ENCODE results near the gene MUC12.
"Not testable (repeated sequence)": the region's sequence is repeated elsewhere in the genome, so short reads cannot be mapped to it uniquely, and the experiment has no call there.

Gene MUC12, protein sequence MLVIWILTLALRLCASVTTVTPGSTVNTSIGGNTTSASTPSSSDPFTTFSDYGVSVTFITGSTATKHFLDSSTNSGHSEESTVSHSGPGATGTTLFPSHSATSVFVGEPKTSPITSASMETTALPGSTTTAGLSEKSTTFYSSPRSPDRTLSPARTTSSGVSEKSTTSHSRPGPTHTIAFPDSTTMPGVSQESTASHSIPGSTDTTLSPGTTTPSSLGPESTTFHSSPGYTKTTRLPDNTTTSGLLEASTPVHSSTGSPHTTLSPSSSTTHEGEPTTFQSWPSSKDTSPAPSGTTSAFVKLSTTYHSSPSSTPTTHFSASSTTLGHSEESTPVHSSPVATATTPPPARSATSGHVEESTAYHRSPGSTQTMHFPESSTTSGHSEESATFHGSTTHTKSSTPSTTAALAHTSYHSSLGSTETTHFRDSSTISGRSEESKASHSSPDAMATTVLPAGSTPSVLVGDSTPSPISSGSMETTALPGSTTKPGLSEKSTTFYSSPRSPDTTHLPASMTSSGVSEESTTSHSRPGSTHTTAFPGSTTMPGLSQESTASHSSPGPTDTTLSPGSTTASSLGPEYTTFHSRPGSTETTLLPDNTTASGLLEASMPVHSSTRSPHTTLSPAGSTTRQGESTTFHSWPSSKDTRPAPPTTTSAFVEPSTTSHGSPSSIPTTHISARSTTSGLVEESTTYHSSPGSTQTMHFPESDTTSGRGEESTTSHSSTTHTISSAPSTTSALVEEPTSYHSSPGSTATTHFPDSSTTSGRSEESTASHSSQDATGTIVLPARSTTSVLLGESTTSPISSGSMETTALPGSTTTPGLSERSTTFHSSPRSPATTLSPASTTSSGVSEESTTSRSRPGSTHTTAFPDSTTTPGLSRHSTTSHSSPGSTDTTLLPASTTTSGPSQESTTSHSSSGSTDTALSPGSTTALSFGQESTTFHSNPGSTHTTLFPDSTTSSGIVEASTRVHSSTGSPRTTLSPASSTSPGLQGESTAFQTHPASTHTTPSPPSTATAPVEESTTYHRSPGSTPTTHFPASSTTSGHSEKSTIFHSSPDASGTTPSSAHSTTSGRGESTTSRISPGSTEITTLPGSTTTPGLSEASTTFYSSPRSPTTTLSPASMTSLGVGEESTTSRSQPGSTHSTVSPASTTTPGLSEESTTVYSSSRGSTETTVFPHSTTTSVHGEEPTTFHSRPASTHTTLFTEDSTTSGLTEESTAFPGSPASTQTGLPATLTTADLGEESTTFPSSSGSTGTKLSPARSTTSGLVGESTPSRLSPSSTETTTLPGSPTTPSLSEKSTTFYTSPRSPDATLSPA (N-terminal part only)

DNA sequence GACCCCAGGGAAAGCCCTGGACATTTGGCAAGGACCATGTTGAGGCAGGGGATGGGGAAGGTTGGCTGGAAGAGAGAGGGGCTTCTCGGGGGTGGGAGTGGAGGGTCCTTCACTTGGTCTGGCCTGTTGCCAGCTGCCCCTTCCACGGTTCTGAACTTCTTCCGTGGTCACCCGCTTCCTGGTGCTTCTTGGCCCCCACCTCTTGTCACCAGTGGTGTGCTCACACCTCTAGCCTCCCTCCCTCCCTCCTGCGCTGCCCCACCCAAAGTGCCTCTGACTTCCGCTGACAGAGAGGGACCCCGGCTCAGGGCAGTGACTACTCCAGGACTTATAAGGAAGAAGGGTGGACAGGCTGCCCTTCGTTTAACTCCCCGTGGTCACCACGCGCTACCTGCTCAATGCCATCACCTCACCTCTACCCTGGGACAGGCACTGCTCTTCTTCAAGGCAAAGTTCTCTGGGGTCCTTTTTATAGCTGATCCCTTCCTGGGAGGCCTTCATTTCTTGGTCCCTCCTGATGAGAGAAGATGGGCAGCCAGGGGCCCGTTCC is at the start of gene MUC12:
MUC12 (plus strand) TSS at position 500 of the 550 bp plus-strand sequence. CDS start 58 bp downstream, outside the sequence.
- DNase-seq (ENCODE audit: low read depth) = no peak

DNA sequence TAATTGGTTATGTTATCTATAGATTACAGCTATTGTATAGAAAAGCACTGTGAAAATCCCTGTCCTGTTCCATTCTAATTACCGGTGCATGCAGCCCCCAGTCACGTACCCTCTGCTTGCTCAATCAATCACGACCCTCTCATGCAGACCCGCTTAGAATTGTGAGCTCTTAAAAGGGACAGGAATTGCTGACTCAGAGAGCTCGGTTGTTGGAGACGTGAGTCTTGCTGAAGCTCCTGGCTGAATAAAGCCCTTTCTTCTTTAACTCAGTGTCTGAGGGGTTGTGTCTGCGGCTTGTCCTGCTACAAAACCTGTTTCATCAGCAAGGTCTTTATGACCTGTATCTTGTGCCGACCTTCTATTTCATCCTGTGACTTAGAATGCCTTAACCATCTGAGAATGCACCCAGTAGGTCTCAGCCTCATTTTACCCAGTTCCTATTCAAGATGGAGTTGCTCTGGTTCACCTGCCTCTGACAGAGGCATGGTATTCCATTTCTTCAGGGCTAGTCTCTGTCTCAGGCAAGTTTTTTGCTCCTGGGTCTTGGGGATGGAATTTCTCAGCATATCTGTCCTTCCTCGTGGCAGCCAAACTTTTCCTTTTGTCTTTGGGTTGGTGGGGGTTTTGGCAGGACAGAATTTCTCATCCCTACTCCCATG is 49.5 kb upstream of the MUC12 start:
- DNase-seq (ENCODE audit: low read depth) = not testable (repeated sequence)

DNA sequence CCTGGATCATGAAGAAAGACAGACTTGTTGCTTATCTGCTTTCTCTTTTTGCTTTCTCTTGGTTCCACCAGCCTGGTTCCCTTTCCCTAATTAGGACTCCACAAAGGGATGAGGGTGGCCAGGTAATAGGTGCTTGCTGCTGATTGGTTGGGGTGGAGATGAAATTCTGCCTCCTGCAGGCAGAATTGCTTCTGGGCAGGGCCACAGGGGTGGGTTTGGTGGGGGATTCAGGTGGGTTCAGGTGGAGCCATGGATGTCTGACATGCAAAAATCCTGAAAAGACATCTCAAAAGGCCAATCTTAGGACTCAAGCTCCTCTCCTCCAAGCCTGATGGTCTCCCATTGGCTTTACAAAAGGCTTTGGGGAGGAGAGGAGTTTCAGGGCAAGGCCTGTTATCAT is 48.3 kb upstream of the MUC12 start:
- DNase-seq (ENCODE audit: low read depth) = no peak

- not testable (repeated sequence) for DNase-seq (ENCODE audit: low read depth)
Measured at GRCh38 chr7:100923616-100924015, 45.7 kb upstream of the MUC12 start.

DNA sequence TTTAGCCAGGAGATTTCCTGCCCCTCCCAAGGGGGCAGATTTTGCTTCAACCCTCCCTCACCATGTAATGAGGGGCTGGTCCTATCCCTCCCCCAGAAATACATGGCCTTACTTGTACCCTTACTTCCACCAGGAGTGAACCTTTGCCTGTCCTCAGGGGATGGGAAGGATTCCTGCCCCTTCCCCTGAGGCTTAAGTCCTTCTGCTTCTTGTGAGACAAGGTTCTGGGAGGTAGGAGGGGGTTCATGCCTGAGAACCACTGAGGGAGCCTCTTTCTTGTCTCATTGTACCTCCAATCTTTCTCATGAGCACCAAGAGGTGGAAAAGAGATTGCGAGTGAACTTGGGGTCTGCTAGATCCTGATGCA is 39.6 kb upstream of the MUC12 start:
- no peak for DNase-seq (ENCODE audit: low read depth)

- no peak for DNase-seq (ENCODE audit: low read depth)
Measured at GRCh38 chr7:100933734-100934133, 35.6 kb upstream of the MUC12 start.

GRCh38 chr7:100935381-100935780 is 34.0 kb upstream of the MUC12 start:
- DNase-seq (ENCODE audit: low read depth) = not testable (repeated sequence)

DNA sequence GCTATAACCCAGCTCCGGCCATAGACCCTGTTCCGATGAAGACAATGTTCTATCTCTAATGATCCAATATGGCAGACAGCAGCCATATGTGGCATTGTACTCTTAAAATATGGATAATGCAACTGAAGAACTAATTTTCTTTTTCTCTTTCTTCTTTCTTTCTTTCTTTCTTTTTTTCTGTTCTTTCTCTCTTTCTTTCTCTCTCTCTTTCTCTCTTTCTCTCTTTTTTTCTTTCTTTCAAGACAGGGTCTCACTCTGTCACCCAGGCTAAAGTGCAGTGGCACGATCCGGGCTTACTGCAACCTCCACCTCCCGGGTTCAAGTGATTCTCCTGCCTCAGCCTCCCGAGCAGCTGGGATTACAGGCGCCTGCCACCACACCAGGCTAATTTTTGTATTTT is 33.2 kb upstream of the MUC12 start:
- not testable (repeated sequence) for DNase-seq (ENCODE audit: low read depth)

- no peak for DNase-seq (ENCODE audit: low read depth)
Measured at GRCh38 chr7:100942045-100942774, 27.2 kb upstream of the MUC12 start.

- DNase-seq (ENCODE audit: low read depth) = no peak
Measured at GRCh38 chr7:100943693-100944092, 25.7 kb upstream of the MUC12 start.

DNA sequence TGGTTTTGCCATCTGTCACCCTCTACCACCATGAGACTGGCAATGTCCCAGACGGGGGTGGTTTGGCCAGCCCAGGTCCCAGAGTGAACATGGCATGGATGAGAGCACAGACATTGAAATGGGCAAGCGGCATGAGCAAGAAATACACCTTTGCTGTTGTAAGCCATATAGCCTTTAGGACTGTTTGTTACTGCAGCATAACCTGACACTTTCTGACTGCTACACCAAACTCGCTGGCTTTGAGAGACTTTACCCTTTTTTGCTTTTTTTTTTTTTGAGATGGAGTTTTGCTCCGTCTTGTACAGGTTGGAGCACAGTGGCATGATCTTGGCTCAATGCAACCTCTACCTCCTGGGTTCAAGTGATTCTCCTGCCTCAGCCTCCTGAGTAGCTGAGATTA is 25.2 kb upstream of the MUC12 start:
- no peak for DNase-seq (ENCODE audit: low read depth)

- DNase-seq (ENCODE audit: low read depth) = no peak
Measured at GRCh38 chr7:100946111-100946510, 23.3 kb upstream of the MUC12 start.

DNA sequence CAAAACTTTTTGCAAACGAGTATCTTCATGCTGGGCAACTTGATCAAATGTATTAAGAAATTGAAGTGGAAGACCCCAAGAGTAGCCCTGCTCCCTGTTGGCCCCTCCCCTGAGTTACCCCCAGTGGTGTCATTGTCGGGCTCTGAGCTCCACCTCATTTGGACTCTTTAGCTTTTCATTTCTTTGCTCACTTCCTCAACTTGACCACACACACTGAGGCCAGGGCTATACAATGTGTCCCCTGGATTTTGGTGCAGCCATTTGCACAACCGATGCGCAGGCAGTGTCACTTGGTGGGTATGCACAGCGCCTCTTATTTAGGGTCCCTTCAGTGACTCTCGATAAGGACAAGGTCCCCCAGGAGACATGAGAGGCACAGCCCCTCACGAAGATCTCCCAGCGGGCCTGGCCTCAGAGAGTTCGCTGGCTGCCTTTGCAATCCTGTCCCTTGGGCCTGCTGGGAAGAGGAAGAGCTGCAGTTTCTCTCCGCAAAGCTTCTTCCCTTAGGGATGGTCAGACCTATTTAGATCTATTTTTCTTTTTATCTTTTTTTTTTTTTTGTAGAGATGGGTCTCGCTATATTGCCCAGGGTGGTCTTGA is 22.5 kb upstream of the MUC12 start:
- no peak for DNase-seq (ENCODE audit: low read depth)

DNA sequence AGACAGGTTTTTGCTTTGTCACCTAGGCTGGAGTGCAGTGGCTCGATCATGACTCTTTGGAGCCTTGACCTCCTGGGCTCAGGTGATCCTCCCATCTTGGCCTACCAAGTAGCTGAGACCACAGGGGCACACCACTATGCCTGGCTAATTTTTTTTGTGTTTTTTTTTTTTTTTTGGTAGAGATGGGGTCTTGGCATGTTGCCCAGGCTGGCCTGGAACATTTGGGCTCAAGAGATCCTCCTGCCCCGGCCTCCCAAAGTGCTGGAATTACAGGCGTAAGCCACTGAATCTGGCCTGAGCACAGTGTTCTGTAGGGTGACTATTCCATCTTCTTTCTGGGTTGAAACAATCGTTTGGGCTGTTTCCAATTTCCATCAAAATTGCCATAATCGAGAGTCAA is 21.6 kb upstream of the MUC12 start:
- DNase-seq (ENCODE audit: low read depth) = no peak

- DNase-seq (ENCODE audit: low read depth) = no peak
Measured at GRCh38 chr7:100949227-100949932, 20.0 kb upstream of the MUC12 start, which contains the start of gene MUC3A. MUC3A (plus strand) TSS chr7:100949534; CDS start chr7:100949625, 91 bp downstream.

DNA sequence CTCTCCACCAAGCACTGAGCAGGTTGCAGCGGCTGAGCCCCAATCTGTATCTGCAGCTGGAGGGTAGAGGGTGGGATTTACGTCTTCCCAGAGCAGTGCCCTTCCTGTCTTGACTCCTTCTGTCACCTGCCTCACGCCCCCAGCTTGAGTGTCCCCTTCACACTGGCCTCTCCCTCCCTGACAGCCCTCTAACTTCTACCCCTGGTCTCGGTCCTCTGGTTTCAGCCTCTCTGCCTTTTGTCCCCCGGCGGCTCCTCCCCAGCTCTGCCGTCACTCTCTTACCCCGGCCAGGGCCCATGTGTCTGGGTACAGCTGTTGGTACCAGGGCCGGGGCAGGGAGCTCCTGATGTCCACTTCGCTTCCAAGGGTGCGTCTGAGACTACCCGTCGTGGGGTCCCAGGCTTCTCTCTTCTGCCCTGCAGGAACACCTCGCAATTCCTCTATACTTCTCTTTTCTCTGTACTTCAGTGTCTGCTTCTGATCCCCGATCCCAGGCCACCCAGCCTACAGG is 19.4 kb upstream of the MUC12 start:
- no peak for DNase-seq (ENCODE audit: low read depth)

DNA sequence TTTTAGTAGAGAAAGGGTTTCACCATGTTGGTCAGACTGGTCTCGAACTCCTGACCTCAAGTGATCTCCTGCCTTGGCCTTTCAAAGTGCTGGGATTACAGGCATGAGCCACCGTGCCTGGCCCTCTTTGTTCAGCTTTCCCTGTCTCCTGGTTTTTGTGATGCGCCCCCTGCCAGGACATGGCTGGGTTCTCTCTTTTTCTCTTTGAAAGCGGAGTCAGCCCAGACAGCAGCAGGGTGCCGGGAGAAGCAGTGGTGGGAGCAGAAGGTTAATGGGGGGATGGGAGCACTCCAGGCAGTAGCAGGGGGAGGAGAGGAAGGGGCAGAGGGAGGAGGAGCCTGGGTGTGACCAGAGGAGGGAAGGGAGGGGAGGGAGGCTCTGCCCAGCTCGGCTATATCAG is 18.2 kb upstream of the MUC12 start:
- DNase-seq (ENCODE audit: low read depth) = no peak

GRCh38 chr7:100951888-100952560 is 17.3 kb upstream of the MUC12 start:
- no peak for DNase-seq (ENCODE audit: low read depth)

DNA sequence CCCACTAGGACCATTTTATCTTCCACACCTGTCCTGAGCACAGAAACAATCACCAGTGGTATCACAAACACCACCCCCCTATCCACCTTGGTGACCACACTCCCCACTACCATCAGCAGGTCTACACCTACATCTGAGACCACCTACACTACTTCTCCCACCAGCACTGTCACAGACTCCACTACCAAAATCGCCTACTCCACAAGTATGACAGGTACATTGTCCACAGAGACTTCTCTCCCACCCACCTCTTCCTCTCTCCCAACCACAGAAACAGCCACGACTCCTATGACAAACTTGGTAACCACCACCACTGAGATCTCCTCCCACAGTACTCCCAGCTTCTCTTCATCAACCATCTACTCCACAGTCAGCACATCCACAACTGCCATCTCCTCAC is 16.7 kb upstream of the MUC12 start:
- DNase-seq (ENCODE audit: low read depth) = no peak
